GM13977 (cell line): ENCODE results near the gene SMIM43.

Experiments
- DNase-seq: peaks from one replicate; pipeline ENCODE4 v3.0.0; 2012; ENCODE audit warnings: low spot score
- CTCF ChIP-seq: IDR thresholded peaks from 2 replicates; pipeline ENCODE4 v1.5.1; 2012; ENCODE audit warnings: mild to moderate bottlenecking, control low read depth; ENCODE audit not compliant: insufficient read depth; ENCODE audit errors: extremely low read depth, missing control alignments
- in situ Hi-C: fragments of 300-500 bp; cut with MboI; formaldehyde crosslinking; loops from one replicate; pipeline ENCODE4 v1.12.0; 2022; ENCODE audit warnings: low sequenced_read_pairs, low pct_unique_long_range_greater_than_20kb, mixed read lengths, inconsistent platforms; ENCODE audit not compliant: unreplicated experiment

SMIM43 gene

GRCh38 chr4:121728798-121729226, 36.2 kb downstream of the SMIM43 start:
- no peak for TF ChIP-seq CTCF
- in situ Hi-C loops, result loop anchor here (25.0 kb wide), 1 partner anchor 242 kb away; no protein-coding TSS in a partner anchor
- no peak for DNase-seq

GRCh38 chr4:121728066-121728465, 36.9 kb downstream of the SMIM43 start:
- DNase-seq, result no peak
- no peak for TF ChIP-seq CTCF
- in situ Hi-C loops, result loop anchor here (25.0 kb wide), 1 partner anchor 241 kb away; no protein-coding TSS in a partner anchor

GRCh38 chr4:121726642-121727268, 38.2 kb downstream of the SMIM43 start:
- peak; percentile 68 for TF ChIP-seq CTCF
- in situ Hi-C loops, result loop anchor here (25.0 kb wide), 1 partner anchor 239 kb away; no protein-coding TSS in a partner anchor
- DNase-seq, result peak; percentile 58

GRCh38 chr4:121724671-121725070, 40.3 kb downstream of the SMIM43 start:
- in situ Hi-C loops, result loop anchor here (25.0 kb wide), 1 partner anchor 237 kb away; no protein-coding TSS in a partner anchor
- TF ChIP-seq CTCF, result no peak
- DNase-seq, result no peak

- in situ Hi-C loops, result no loop called here
- no peak for TF ChIP-seq CTCF
- no peak for DNase-seq
Observed at GRCh38 chr4:121721700-121722099, 43.3 kb downstream of the SMIM43 start.

- in situ Hi-C loops, result no loop called here
- DNase-seq, result no peak
- TF ChIP-seq CTCF, result no peak
Observed at GRCh38 chr4:121720109-121720508, 44.9 kb downstream of the SMIM43 start.
